Endothelial cell of umbilical vein (primary cell): ENCODE measurements around the gene TBC1D23. TPM values are rescaled to one million over a fixed set of nuclear protein-coding genes. Genes with fewer than 3 reads are reported as not detected.

Experiments used
- BruUV-seq: library from RNA; stranded (reverse); fragments of 400-500 nt; replicated peaks from 2 replicates; lab custom pipeline; 2021; lab: Mats Ljungman, UMichigan
- CTCF ChIA-PET: fragments of 300-600, 350-600 bp; sonication (Branson Sonifier 250); formaldehyde crosslinking; loops from one replicate; lab custom pipeline; 2021; ENCODE audit warnings: antibody characterized with exemption, inconsistent platforms; lab: Charles Lee
- POLR2A ChIA-PET: fragments of 300-600, 350-600 bp; sonication (Branson Sonifier 250); formaldehyde crosslinking; loops from one replicate; lab custom pipeline; 2021; ENCODE audit warnings: antibody characterized with exemption, inconsistent platforms; lab: Charles Lee
- DNase-seq: peaks from one replicate; pipeline ENCODE4 v3.0.0-alpha.2; 2011; ENCODE audit warnings: low read depth, low spot score
- FAIRE-seq: peaks from 2 replicates; lab custom pipeline; 2011; peaks lifted over from hg19 to GRCh38; lab: Jason Lieb, UNC
- H2AFZ ChIP-seq: 2 replicates; pipeline ENCODE4 v1.6.0; 2012; ENCODE audit warnings: low read depth, low read length, control low read depth, inconsistent platforms
- H3K27ac ChIP-seq: 2 replicates; pipeline ENCODE4 v1.5.1; 2011; ENCODE audit warnings: low read depth, mild to moderate bottlenecking, control low read depth, low read length, moderate library complexity; ENCODE audit not compliant: insufficient read depth
- H3K27me3 ChIP-seq, 2 experiments: 2 replicates each; pipeline versions ENCODE4 v1.6.0 to v1.6.1; 2011; ENCODE audit warnings: low read length in 2 of 2, mixed read lengths in 1 of 2; ENCODE audit not compliant: control insufficient read depth in 2 of 2, insufficient read depth in 2 of 2
- H3K36me3 ChIP-seq, 2 experiments: 2 replicates in 1 of 2; 3 replicates in 1 of 2; pipeline ENCODE4 v1.5.1; 2011; ENCODE audit warnings: low read length in 2 of 2, mild to moderate bottlenecking in 1 of 2, moderate library complexity in 1 of 2; ENCODE audit not compliant: control insufficient read depth in 2 of 2, insufficient read depth in 2 of 2; ENCODE audit errors: extremely low read depth in 1 of 2
- H3K4me1 ChIP-seq: 3 replicates; pipeline ENCODE4 v1.5.1; 2011; ENCODE audit warnings: mild to moderate bottlenecking, low read length; ENCODE audit not compliant: control insufficient read depth, insufficient read depth; ENCODE audit errors: extremely low read depth
- H3K4me2 ChIP-seq: 2 replicates; pipeline ENCODE4 v1.6.1; 2011; ENCODE audit warnings: low read length, control low read depth, mixed read lengths; ENCODE audit not compliant: insufficient read depth
- H3K4me3 ChIP-seq, 3 experiments: fragments of 200-600 bp in 1 of 3; sonication (generic), shearing (Covaris generic) in 1 of 3; replicated peaks in 1 of 3; 2 replicates each; pipeline ENCODE4 v1.5.1; 2011 to 2016; ENCODE audit warnings: control low read depth in 3 of 3, low read length in 3 of 3, mild to moderate bottlenecking in 2 of 3, inconsistent platforms in 1 of 3, low read depth in 1 of 3, moderate library complexity in 1 of 3; ENCODE audit not compliant: insufficient read depth in 1 of 3
- H3K79me2 ChIP-seq: 2 replicates; pipeline ENCODE4 v1.6.0; 2012; ENCODE audit warnings: low read length, inconsistent platforms; ENCODE audit not compliant: control insufficient read depth, insufficient read depth
- H3K9ac ChIP-seq: replicated peaks from 2 replicates; pipeline ENCODE3; 2011; ENCODE audit warnings: low read length, control low read depth; ENCODE audit not compliant: insufficient read depth; ENCODE audit errors: extremely low read depth
- H3K9me1 ChIP-seq: replicated peaks from 3 replicates; pipeline ENCODE4 v1.6.0; 2011; ENCODE audit warnings: mild to moderate bottlenecking, low read length; ENCODE audit not compliant: control insufficient read depth, insufficient read depth; ENCODE audit errors: extremely low read depth
- H3K9me3 ChIP-seq: replicated peaks from 2 replicates; pipeline ENCODE4 v1.5.1; 2012; ENCODE audit warnings: low read length, inconsistent platforms; ENCODE audit not compliant: control insufficient read depth, insufficient read depth
- H4K20me1 ChIP-seq: replicated peaks from 2 replicates; pipeline ENCODE3; 2011; ENCODE audit warnings: mild to moderate bottlenecking, low read length; ENCODE audit not compliant: control insufficient read depth, insufficient read depth; ENCODE audit errors: extremely low read depth
- EZH2 ChIP-seq: IDR thresholded peaks from 2 replicates; pipeline ENCODE4 v1.6.1; 2012; ENCODE audit warnings: borderline replicate concordance, low read depth, mild to moderate bottlenecking, moderate library complexity, low read length, inconsistent platforms; ENCODE audit not compliant: severe bottlenecking
- FOS ChIP-seq: IDR thresholded peaks from 2 replicates; pipeline ENCODE4 v1.6.1; 2011; ENCODE audit warnings: mild to moderate bottlenecking, low read length, moderate library complexity, borderline replicate concordance; ENCODE audit not compliant: insufficient read depth
- GATA2 ChIP-seq: IDR thresholded peaks from 2 replicates; pipeline ENCODE4 v1.7.0; 2011; ENCODE audit warnings: low read depth, mild to moderate bottlenecking, moderate library complexity, mixed read lengths, low read length; ENCODE audit not compliant: insufficient read length, insufficient read depth
- JUN ChIP-seq: IDR thresholded peaks from 2 replicates; pipeline ENCODE4 v1.6.1; 2011; ENCODE audit warnings: borderline replicate concordance, low read depth; ENCODE audit not compliant: insufficient read length, insufficient read depth
- MYC ChIP-seq: IDR thresholded peaks from one replicate; pipeline ENCODE4 v1.6.1; 2011; ENCODE audit warnings: mild to moderate bottlenecking, low read depth, low read length
- POLR2A ChIP-seq: IDR thresholded peaks from 2 replicates; pipeline ENCODE4 v1.6.1; 2012; ENCODE audit warnings: low read depth, mild to moderate bottlenecking, control low read depth, low read length
- POLR2AphosphoS5 ChIP-seq: IDR thresholded peaks from 2 replicates; pipeline ENCODE4 v1.6.1; 2012; ENCODE audit warnings: low read depth, mild to moderate bottlenecking, control low read depth, low read length, moderate library complexity; ENCODE audit not compliant: insufficient read depth
- dilution Hi-C: fragments of 300-500 bp; cut with MboI; formaldehyde crosslinking; loops from one replicate; pipeline ENCODE4 v1.15.0; 2019; ENCODE audit warnings: low sequenced_read_pairs; ENCODE audit not compliant: extremely low pct_ligation_motif_present
- intact Hi-C: fragments of 100-400 bp; cut with micrococcal nuclease; formaldehyde crosslinking; loops from one replicate; pipeline ENCODE4 v1.10.0; 2022
- polyA plus RNA-seq, 4 experiments: library from polyadenylated mRNA; depleted of rRNA in 3 of 4; stranded (reverse) in 3 of 4; unstranded in 1 of 4; fragments of >200 nt; gene quantifications; 2 replicates each; pipeline versions ENCODE4 v1.2.1 to v1.2.3, GENCODE V29; 2011 to 2012; ENCODE audit warnings: missing spikeins in 1 of 4
- total RNA-seq: library from RNA; stranded (reverse); gene quantifications from 2 replicates; pipeline ENCODE4 v1.2.3, GENCODE V29; 2021
- TF ChIP-seq, protein P1 (sequence below): IDR thresholded peaks from 2 replicates; pipeline ENCODE4 v1.6.1; 2011; ENCODE audit not compliant: insufficient read depth, insufficient read length
- TF ChIP-seq, protein P2 (sequence below), 2 donors: IDR thresholded peaks; 1 replicate in 1 of 2; 2 replicates in 1 of 2; pipeline ENCODE4 v1.5.1; 2011; ENCODE audit warnings: low read length in 2 of 2, mild to moderate bottlenecking in 2 of 2, moderate library complexity in 2 of 2, control low read depth in 1 of 2, inconsistent platforms in 1 of 2, low read depth in 1 of 2; ENCODE audit not compliant: insufficient read depth in 1 of 2; ENCODE audit errors: extremely low read depth in 1 of 2

TBC1D23 gene
- total and polyA plus RNA-seq, 2 donors (not counting 3 experiments of a cell fraction or from before 2014, with no cell fraction given): 10.3 to 34.8 TPM

- dilution Hi-C loops: no loop called here
Measured at GRCh38 chr3:100225193-100225592, 35.6 kb upstream of the TBC1D23 start.

More at GRCh38 chr3:100225193-100225592, 35.6 kb upstream of the TBC1D23 start:
- Histone ChIP-seq H3K36me3 (no peaks in the 10 kb centered on the region), H3K4me1 (no peaks in the 10 kb centered on the region), H3K9me3 (no peaks in the 10 kb centered on the region), H2AFZ (no peak overlapping the region), H3K9me1 (no peaks in the 10 kb centered on the region), H4K20me1 (no peaks in the 10 kb centered on the region), H3K4me2 (no peak overlapping the region), H3K4me3 (no peak overlapping the region), H3K9ac (no peak overlapping the region), H3K27me3 (no peaks in the 10 kb centered on the region), H3K27ac (no peak overlapping the region), H3K79me2 (no peaks in the 10 kb centered on the region)
- POLR2A ChIA-PET: interaction anchor here (0.6 kb wide), 1 partner anchor 392 kb away, joined by 3 read pairs; no protein-coding TSS in a partner anchor
- CTCF ChIA-PET: no interaction called here
- FAIRE-seq (no peak), DNase-seq (no peak)
- no TSS peak for BruUV-seq
- TF ChIP-seq, protein P1, sequence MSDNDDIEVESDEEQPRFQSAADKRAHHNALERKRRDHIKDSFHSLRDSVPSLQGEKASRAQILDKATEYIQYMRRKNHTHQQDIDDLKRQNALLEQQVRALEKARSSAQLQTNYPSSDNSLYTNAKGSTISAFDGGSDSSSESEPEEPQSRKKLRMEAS: no peak
- TF ChIP-seq MYC: no peak
- TF ChIP-seq POLR2AphosphoS5: no peak
- TF ChIP-seq, protein P2, sequence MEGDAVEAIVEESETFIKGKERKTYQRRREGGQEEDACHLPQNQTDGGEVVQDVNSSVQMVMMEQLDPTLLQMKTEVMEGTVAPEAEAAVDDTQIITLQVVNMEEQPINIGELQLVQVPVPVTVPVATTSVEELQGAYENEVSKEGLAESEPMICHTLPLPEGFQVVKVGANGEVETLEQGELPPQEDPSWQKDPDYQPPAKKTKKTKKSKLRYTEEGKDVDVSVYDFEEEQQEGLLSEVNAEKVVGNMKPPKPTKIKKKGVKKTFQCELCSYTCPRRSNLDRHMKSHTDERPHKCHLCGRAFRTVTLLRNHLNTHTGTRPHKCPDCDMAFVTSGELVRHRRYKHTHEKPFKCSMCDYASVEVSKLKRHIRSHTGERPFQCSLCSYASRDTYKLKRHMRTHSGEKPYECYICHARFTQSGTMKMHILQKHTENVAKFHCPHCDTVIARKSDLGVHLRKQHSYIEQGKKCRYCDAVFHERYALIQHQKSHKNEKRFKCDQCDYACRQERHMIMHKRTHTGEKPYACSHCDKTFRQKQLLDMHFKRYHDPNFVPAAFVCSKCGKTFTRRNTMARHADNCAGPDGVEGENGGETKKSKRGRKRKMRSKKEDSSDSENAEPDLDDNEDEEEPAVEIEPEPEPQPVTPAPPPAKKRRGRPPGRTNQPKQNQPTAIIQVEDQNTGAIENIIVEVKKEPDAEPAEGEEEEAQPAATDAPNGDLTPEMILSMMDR (IDR thresholded peaks at IDR 0.05; ENCODE audit: extremely low read depth in 1 of 2, insufficient read depth in 1 of 2, low read depth in 1 of 2, low read length in 2 of 2): no peak
- TF ChIP-seq EZH2: no peak
- no peak for TF ChIP-seq GATA2
- TF ChIP-seq POLR2A: no peak
- no peak for TF ChIP-seq JUN
- TF ChIP-seq FOS: no peak
- intact Hi-C loops: no loop called here
